A204.1 (cell line): Measurements from ENCODE around the gene SUDS3.
"Not testable (repeated sequence)": the region's sequence is repeated elsewhere in the genome, so short reads cannot be mapped to it uniquely, and the experiment has no call there.

Experiments used
- FAIRE-seq: peaks from 2 replicates; lab custom pipeline; 2012; peaks lifted over from hg19 to GRCh38; lab: Jason Lieb, UNC

SUDS3 gene

DNA sequence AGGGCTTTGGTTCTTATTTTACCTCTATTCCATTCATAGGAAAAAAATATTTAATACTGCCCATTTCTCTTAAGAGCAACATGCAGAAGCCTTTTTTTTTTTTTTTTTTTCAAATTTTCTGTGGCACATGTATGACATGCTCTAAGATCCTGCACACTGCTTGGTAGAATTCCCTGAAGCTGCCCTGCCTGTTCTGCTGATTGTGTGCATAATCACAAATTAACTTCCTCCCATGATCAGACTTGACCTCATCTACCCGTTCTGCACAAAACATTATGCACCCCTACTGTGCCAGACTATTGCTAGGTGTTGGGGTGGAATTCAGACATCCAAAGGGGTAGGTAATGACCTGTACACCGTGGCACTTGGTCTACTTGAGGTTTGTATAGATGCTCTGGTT, 22.2 kb downstream of the SUDS3 start:
- FAIRE-seq = no peak

DNA sequence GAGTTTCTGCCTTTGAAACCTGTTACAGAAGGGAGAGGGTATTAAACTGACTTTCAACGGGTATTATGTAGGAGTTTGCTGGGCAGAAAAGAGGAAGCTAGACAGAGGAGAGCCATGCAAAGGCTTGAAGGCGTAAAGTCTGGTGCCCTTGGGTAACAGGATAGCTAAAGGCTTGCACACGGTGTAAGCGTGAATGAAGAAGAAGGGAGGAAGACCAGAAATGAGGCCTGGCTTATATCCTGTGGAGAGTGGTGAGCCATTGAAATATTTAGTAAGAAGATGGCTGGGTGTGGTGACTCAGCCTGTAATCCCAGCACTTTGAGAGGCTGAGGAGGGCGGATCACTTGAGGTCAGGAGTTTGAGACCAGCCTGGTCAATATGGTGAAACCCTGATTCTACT, 22.6 kb downstream of the SUDS3 start:
- no peak for FAIRE-seq

DNA sequence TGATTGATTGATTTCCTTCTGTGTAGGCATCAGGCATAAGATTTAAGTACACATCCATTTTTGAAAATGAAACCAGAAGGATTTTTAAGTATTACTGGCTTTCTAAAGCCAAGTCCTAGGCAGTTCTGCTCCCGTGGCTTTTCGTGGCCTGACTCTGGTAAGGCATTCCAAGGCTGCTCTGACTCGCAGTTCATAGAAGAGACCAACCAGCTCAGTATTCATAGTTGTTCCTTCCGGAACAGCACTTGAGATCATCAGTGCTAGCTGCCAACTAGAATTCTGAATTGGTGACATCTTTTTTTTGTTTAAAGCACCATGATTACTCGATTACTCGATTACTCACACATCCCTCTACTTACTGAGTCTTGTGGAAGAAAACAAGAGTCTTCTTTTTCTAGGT, 25.9 kb downstream of the SUDS3 start:
- no peak for FAIRE-seq

DNA sequence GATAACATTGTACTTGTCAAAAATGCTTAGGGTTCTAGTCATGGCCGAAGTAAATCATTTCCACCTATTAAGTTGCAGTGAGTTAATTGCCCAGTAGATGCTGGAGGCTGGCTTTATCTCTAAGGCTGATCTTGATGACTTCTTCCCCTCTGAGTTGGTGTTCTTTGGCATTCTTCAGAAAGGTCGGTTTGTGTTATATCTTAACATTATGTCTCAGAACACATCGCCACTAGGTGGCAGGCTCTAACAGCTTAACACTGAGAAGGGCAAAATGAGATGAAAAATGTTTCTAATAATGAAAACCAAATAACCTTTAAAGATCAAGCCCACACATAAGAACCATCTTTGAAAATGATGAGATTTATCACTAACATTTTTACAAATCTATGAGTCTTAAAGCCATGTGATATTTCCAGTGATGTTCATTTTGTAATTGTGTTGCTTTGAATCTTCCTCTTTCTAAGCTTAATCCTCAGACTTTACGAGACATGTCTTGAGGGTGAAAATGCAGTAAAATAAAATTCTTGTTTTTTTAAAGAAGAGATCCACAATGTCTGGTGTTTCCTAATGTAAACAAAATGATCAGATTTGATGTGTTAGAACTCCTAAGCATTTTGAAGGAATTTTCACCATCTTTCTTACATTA, 28.6 kb downstream of the SUDS3 start:
- FAIRE-seq = peak; percentile 93

DNA sequence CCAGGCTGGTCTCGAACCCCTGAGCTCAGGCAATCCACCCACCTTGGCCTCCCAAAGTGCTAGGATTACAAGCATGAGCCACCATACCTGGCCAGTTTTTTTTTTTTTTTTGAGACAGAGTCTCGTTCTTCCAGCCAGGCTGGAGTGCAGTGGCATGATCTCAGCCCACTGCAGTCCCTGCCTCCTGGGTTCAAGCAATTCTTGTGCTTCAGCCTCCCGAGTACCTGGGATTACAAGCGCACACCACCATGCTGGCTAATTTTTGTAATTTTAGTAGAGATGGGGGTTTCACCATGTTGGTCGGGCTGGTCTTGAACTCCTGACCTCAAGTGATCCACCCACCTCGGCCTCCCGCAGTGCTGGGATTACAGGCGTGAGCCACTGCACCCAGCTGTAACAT, 31.9 kb downstream of the SUDS3 start:
- not testable (repeated sequence) for FAIRE-seq

DNA sequence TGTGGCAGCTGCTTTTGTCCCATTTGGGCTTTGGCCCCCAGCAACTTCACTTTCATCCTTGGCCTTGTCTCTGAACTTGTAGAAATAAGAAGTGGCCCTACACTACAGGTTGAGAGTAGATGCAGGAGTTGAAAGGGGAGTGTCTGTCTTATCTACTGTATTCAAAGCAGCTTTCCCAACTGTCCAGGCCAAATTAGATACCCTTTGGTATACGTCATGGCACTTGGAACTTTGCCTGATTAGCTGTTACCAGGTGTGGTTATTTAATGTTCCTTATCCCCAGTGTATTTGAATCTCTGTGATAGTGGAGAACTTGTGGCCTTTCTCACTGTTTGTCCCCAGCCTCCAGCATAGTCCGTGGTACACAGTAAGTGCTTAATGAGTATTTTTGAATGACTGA, 33.5 kb downstream of the SUDS3 start:
- no peak for FAIRE-seq

DNA sequence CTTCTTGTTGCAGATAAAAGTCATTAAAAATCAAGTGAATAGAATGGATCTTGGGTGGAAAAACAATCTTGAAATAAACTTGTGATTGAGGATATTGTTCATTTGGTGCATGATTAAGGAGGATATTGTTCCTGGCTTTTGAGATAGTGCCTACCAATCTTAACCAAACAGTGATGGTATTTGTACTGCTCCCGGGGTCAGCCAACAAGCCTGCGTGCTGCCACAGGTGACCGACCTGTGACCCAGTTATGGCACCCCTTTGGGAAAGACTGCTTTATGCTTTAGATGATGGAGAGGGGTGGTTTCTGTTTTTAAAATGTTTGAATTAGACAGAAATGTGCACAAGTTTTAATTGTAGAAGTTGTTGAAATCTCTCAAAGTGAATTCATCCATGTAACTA, 41.6 kb downstream of the SUDS3 start:
- FAIRE-seq = no peak

DNA sequence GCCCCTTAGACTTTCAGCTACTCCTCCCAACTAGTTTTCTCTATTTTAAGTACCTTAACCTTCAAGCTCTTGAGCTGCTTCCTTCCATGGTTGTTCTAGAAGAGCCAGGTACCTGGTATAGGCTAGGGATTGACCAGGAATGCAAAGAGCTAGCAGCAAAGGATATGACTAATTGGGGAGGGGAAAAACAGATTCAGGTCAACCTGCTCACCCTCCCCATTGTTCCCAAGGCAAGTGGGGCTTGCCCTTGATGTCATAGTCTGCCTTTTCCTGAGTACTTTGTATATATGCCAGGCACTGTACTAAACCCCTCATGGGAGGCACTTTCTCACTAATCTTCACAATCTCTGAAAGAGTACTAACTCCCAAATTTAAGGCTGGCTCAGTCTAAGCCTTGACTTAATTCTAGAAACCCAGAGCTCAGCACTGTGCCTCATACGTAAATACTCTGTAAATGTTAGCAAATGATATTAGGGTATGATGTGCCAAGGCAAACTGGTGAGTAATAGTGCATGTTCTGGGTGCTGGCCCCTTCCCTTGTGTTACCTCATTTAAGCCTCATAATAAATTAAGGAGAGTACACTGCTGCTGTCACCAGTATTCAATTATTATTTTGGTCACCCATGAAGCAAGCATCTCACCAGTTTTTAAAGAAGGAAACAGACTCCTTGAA, 42.2 kb downstream of the SUDS3 start:
- FAIRE-seq = no peak

DNA sequence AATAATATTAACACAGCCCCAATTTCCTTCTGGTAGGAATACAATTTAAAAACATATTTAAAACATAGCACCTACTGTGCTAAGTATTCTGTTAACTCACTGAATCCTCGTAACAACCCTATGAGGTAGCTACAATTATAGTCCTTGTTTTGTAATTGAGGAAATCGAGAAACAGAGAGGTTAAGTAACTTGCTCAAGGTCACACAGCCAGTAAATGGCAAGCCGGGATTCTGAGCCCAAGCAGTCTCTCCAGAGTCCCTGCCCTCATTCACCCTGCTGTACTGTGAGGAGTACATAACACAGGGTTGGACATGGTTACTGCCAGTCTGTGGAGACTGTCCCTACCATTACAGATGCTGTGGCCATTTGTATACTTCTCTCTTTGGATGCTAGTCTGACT, 44.3 kb downstream of the SUDS3 start:
- FAIRE-seq = no peak

DNA sequence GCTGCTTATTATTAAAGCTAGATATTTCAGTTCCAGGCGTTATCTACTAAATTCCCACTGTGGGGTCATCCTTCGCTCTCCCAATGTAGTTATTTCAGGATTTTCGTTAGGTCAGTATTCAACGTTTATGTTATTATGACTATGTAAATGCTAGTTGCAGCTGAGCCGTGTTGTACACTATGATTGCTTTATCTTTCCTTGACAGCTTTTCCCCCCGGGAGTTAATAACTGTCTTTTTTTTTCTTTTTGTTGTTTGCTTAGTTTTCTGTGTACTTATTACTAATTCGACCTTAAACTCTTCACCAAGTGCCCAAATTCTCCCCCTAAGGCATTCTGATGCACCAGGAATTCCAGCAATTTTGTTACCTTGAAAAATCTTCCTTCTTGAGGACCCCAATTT, 48.5 kb downstream of the SUDS3 start:
- FAIRE-seq = no peak

DNA sequence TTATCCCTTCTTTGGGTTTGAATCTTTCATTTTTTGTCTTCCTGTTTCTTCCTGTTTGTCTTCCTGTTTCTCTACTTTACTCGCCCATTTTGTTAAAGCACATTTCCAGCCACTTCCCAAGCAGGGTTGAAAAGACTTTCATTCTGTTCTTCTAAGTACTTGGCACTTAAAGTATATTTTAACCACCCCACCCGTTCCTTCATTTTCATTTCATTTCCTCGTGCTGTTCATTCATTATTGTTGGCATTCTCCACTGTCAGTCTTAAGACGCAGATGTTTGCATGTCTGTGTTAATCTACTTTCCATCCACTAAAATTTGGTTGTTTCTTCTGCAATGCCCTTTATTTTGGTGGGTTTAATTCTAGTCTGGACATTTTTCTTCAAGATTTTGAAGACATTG, 49.0 kb downstream of the SUDS3 start:
- no peak for FAIRE-seq

DNA sequence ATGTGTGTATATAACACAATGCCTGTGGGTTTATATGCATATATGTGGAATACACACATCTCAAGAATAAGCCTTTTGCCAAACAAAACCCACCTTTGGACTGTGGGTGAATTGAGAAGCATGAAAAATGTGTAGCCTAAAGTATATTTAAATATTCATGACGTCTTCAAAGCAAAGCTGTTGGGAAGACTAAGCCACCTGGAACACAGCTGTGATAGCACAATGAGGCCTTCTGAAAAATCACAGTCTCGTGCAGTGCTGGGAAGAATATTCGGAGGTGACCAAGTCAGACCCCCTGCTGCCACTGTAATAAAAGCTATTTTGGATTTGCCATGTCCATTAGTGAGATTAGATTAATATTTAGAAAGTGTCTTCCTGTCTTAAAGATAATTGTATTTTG, 51.5 kb downstream of the SUDS3 start:
- FAIRE-seq = no peak

DNA sequence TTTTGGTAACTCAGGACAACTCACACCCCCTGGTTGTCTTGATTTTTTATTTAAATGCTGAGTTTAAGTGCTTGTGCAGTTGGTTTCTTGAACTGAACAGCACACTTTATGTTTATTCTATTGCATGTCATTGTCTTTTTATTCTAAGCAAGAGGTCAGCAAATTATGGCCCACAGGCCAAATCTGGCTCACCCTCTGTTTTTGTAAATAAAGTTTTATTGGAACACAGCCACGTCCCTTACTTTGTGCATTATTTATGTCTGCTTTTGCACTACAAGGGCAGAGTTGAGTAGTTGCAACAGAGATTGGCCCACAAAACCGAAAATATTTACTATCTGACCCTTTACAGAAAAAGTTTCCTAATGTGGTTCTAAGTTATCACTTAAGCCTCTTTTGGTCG, 52.3 kb downstream of the SUDS3 start:
- FAIRE-seq = no peak

DNA sequence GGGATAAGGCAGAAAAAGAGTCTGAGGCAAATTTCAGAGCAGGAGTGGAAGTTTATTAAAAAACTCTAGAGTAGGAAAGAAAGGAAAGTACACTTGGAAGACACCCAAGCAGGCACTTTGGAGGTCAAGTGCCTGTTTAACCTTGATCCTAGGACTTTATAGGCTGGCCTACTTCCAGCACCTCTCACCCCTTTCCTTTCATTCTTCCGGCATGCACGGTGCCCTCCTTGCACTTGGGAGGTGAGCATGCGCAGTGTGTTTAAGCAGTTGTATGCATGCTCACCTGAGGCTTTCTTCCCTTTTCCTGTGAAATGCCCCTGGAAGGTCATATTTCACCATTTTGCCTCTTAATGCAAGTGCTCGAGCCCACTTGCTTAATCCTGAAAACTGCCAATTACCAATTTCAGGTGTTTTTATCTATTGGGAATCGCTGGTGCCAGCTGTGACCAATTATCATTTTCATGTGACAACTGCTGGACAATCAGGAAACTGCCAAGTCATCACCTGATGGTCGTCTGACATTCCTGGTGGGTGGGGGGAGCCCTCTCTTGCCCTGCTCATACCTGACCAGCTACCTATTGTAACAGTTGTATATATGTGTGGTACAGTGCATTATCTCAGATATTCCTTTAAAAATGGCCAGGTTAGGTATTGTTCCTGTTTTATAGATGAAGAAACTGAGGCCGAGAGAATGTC, 53.5 kb downstream of the SUDS3 start:
- no peak for FAIRE-seq

DNA sequence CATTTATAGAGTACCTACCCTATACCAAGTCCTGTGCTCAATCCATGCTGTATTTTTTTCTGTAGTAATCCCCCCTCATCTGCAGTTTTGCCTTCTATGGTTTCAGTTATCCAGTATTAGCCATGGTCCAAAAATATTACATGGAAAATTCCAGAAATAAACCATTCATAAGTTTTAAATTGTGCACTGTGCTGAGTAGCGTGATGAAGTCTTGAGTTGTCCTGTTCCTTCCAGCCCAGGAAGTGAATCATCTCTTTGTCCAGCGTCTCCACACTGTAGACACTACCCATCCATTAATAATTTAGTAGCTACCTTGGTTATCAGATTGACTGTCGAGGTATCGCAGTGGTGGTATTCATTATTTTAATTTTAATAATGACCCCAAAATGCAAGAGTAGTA, 54.2 kb downstream of the SUDS3 start:
- no peak for FAIRE-seq

DNA sequence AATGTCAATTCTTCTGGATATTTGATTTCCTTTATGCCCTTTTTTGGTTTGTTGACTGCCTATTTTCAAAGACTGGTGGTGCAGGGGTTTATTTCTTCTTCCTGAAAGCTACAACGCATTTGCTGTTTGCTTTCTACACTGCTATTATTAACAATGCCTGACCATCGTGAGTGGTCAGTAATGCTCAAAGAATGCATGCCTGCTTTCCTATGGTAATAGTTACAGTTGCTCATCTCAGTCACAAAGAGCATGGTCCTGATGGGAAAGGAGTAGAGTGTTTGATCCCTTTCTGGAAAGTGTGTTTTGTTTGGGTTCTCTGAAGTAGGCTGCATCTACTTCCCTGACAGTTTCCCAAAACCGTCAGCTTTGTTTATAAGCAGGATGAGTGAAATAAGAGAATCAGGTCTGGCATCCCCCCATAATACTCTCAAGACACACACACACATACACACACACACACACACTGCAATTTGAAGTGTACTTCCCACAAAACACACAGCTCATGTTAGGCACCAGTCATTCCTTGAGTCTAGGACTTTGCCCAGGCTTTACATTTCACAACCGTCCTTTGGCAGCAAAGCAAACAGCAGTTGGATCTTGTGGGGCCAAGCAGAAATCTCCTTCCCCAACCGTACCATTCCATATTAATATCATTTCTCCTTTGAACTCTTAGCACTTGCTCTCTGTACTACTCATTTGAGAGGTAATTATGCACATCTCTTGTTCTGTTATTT, 56.6 kb downstream of the SUDS3 start:
- FAIRE-seq = no peak

DNA sequence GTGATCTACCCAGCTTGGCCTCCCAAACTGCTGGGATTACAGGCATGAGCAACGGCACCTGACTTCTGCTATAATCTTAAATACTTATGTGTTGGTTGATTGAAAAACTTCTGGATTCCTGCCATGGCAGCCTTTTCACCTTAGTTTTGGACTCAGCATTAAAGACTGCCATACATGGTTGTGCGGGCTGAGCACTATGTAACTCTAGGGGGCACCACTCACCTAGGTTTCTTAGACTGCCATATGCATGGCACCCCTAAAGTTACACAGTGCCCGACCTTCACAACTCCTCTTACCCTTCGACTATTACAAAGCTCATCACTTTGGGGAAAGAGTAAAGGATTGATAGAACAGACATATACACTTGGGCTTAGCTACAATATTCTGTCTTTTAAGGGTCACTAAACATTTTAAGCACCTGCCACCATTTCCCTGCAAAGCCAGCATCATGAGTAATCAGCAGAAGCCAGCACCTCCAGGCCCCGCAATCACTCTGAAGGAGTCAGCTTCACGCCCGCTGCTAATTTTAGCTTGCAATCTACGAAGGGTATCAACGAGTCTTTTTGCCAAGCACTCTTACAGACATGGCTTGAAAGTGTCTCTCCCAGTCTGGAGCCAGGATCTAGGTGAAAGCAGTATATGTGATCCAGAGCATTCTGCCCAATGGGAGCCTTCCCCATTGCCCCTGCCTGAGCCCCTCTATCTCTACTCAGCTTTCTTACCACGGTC, 59.8 kb downstream of the SUDS3 start:
- FAIRE-seq = no peak

DNA sequence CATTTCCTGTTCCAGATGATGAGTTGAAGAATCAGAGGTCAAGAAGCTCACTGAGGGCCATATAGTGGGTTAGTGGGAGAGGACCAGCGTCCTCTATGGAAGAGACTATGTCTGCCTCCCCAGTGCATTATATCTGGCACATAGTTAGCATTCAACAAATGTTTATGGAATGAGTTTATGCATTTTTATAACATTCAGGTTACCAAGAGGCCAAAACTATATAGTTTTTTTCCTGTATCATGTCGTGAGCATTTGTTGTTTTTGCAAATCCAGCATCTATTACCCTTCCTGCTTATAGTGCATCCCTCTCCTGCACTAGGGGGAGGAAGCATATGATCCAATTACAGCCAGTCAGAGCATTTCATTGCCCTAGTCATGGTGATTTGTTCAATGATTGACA, 60.6 kb downstream of the SUDS3 start:
- no peak for FAIRE-seq

DNA sequence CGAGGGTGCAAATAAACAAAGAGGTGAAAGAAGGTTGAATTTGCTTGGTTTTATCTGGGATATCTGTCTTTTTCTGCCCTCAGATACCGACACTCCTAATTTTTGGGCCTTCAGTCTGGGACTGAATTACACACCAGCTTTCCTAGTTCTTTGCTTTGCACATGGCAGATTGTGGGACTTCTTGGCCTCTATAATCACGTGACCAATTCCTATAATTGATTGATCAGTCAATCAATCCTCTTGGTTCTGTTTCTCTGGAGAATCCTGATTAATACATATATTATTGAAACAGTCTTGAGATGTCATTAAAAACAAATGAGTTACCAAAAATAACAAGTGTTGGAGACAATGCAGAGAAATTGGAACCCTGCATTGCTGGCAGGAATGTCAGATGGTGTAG, 62.7 kb downstream of the SUDS3 start:
- no peak for FAIRE-seq

DNA sequence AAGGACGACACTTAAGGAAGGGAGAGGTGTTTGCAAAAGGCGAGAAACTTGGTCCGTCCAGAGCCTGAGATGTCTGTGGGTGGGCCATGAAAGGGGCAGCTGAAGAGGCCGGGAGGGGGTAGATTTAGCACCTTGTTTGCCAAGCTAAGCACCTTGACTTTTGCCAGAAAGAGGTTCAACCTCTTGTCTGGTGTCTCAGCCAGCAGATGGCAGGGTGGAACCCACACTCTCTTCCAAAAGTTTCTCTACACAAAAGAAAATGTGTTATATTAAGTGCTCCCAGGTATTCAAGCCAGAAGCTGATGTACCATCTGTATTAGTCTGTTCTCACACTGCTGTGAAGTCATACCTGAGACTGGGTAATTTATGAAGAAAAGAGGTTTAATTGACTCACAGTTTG, 69.9 kb downstream of the SUDS3 start:
- no peak for FAIRE-seq

DNA sequence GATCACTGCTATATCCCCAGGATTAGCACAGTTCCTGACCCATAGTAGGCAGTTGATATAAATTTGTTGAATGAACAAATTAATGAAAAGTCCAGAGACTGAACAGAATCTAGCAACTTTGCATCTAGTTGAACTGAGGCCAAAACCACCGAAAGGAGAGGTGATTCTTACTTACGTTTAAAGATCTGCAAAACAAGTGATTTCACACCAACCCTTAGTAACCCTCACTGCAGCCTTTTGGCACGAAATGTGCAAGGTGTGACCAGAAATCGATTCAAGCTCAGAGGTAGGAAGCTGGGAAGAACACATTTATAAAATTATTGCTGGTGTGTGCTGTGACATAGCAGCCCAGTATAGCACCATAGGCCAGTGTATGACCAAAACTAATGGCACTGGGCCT, 70.8 kb downstream of the SUDS3 start:
- no peak for FAIRE-seq

DNA sequence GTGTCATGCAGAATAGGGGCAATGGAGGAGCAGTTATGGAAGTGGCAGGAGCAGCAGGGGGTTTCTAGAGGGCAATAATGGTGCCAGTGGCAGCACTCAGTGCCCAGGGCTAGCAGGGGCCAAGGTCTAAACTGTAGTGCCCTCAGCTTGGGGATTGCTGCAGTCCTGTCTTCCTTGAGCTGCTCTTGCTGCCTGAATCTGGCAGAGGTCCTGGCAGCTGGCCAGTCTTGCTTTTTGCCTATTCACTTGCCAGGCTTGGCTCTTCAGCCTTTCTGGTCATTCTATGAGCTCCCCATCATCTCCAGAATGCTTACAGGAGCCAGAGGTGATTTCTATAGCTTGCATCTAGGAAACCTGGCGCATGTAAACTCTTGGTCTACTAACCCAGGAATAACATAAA, 72.0 kb downstream of the SUDS3 start:
- no peak for FAIRE-seq

DNA sequence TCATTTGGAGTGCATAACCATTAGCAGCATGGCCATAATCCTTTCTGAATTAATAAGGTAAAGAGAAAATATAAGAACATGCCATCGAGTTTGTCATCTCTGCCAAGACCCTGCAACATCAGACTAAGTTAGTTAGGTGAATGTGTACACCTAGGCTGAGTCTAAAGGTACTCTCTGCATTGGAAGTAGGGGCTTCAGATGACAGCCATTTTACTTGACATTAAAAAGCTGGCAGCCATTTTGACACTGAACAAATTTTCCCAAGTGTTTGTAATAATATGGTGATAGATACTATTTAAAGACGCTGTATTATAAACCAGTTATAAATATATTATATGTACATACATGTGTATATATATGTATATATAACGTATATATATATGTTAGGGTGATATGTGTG, 79.0 kb downstream of the SUDS3 start:
- no peak for FAIRE-seq
